HG02763 (cell line): ENCODE results near the gene PBRM1.

ENCODE experiments used
- ATAC-seq: cut with Tn5 transposase; IDR thresholded peaks from one replicate; pipeline ENCODE4 v1.9.1; 2021; ENCODE audit warnings: mild to moderate bottlenecking, moderate library complexity; ENCODE audit not compliant: unreplicated experiment

The PBRM1 gene

GRCh38 chr3:52593103-52593502 is 92.6 kb downstream of the PBRM1 start:
- ATAC-seq, result no peak

GRCh38 chr3:52574056-52574965 is 111.4 kb downstream of the PBRM1 start:
- no peak for ATAC-seq

GRCh38 chr3:52572221-52572620 is 113.5 kb downstream of the PBRM1 start:
- ATAC-seq, result no peak

GRCh38 chr3:52570076-52570475 is 115.6 kb downstream of the PBRM1 start:
- no peak for ATAC-seq

- ATAC-seq, result no peak
These were observed 117.6 kb downstream of the PBRM1 start for GRCh38 chr3:52568069-52568468.

- ATAC-seq, result no peak
These were observed 121.7 kb downstream of the PBRM1 start for GRCh38 chr3:52563984-52564383.

- no peak for ATAC-seq
These were observed 124.5 kb downstream of the PBRM1 start for GRCh38 chr3:52561028-52561747.

GRCh38 chr3:52558436-52558835 is 127.3 kb downstream of the PBRM1 start:
- ATAC-seq, result no peak

GRCh38 chr3:52557011-52557960 is 128.4 kb downstream of the PBRM1 start:
- ATAC-seq, result no peak

- ATAC-seq, result no peak
These were observed 130.7 kb downstream of the PBRM1 start for GRCh38 chr3:52555056-52555455.

- no peak for ATAC-seq
These were observed 131.5 kb downstream of the PBRM1 start for GRCh38 chr3:52554026-52554755.

GRCh38 chr3:52552089-52552488 is 133.6 kb downstream of the PBRM1 start:
- ATAC-seq, result no peak

GRCh38 chr3:52551118-52551517 is 134.6 kb downstream of the PBRM1 start:
- no peak for ATAC-seq

- ATAC-seq, result no peak
These were observed 138.6 kb downstream of the PBRM1 start for GRCh38 chr3:52547143-52547542.

GRCh38 chr3:52546111-52546901 is 139.4 kb downstream of the PBRM1 start:
- no peak for ATAC-seq

- no peak for ATAC-seq
These were observed 140.8 kb downstream of the PBRM1 start for GRCh38 chr3:52544937-52545336.

GRCh38 chr3:52541050-52541449 is 144.7 kb downstream of the PBRM1 start:
- ATAC-seq, result no peak

- no peak for ATAC-seq
These were observed 146.6 kb downstream of the PBRM1 start for GRCh38 chr3:52539010-52539653.
